ENCODE data around the gene ARHGAP8.

ARHGAP8 gene

GRCh38 chr22:44714703-44715350 lies 37.5 kb upstream of the ARHGAP8 start:
- in situ Hi-C loops (cut with MboI; ENCODE audit: low pct_unique_long_range_greater_than_20kb, low sequenced_read_pairs, unreplicated experiment): no loop called here
- no peak for DNase-seq (ENCODE audit: low spot score)
- TF ChIP-seq, protein P1, sequence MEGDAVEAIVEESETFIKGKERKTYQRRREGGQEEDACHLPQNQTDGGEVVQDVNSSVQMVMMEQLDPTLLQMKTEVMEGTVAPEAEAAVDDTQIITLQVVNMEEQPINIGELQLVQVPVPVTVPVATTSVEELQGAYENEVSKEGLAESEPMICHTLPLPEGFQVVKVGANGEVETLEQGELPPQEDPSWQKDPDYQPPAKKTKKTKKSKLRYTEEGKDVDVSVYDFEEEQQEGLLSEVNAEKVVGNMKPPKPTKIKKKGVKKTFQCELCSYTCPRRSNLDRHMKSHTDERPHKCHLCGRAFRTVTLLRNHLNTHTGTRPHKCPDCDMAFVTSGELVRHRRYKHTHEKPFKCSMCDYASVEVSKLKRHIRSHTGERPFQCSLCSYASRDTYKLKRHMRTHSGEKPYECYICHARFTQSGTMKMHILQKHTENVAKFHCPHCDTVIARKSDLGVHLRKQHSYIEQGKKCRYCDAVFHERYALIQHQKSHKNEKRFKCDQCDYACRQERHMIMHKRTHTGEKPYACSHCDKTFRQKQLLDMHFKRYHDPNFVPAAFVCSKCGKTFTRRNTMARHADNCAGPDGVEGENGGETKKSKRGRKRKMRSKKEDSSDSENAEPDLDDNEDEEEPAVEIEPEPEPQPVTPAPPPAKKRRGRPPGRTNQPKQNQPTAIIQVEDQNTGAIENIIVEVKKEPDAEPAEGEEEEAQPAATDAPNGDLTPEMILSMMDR (IDR thresholded peaks at IDR 0.05; ENCODE audit: extremely low read depth, insufficient read depth, missing control alignments): no peak

DNA sequence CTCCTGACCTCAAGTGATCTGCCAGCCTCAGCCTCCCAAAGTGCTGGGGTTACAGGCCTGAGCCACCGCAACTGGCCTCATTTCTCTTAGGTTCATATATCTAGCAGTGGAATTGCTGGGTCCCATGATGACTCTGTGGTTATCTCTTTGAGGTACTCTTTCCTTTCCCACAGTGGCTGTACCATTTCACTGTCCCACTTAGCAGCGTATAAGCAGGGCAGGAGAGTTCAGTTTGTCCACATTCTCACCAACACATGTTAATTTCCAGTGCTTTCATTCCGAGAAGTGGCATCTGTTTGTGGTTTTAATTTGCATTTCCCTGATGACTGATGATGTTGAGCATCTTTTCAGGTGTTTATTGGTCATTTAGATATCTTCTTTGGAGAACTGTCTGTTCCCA lies 34.0 kb upstream of the ARHGAP8 start:
- TF ChIP-seq, protein P1 (IDR thresholded peaks at IDR 0.05; ENCODE audit: extremely low read depth, insufficient read depth, missing control alignments): no peak
- in situ Hi-C loops (cut with MboI; ENCODE audit: low pct_unique_long_range_greater_than_20kb, low sequenced_read_pairs, unreplicated experiment): no loop called here
- DNase-seq (ENCODE audit: low spot score): no peak

GRCh38 chr22:44719586-44720368 lies 32.6 kb upstream of the ARHGAP8 start:
- in situ Hi-C loops (cut with MboI; ENCODE audit: low pct_unique_long_range_greater_than_20kb, low sequenced_read_pairs, unreplicated experiment): no loop called here
- TF ChIP-seq, protein P1 (IDR thresholded peaks at IDR 0.05; ENCODE audit: extremely low read depth, insufficient read depth, missing control alignments): no peak
- no peak for DNase-seq (ENCODE audit: low spot score)

GRCh38 chr22:44721213-44721612 lies 31.2 kb upstream of the ARHGAP8 start:
- no peak for DNase-seq (ENCODE audit: low spot score)
- TF ChIP-seq, protein P1 (IDR thresholded peaks at IDR 0.05; ENCODE audit: extremely low read depth, insufficient read depth, missing control alignments): no peak
- in situ Hi-C loops (cut with MboI; ENCODE audit: low pct_unique_long_range_greater_than_20kb, low sequenced_read_pairs, unreplicated experiment): no loop called here

DNA sequence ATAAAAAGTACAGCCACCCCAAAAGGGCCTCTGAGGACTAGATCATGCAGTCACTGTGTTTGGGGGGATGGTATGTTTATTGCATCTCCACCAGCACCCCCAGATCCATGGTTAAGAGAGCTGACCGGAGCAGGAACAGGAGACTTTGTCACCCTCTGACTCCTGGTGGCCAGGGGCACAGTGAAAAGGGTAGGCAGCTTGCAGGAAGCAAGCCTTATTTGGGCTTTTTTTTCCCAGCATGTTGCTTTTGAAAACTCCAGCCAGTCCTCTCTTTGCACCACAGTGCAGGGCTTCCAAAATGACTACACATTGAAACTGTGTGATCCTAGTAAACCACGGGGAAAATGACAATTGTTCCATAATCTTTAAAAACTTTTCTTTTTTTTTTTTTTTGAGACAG lies 29.8 kb upstream of the ARHGAP8 start:
- in situ Hi-C loops (cut with MboI; ENCODE audit: low pct_unique_long_range_greater_than_20kb, low sequenced_read_pairs, unreplicated experiment): no loop called here
- DNase-seq (ENCODE audit: low spot score): no peak
- TF ChIP-seq, protein P1 (IDR thresholded peaks at IDR 0.05; ENCODE audit: extremely low read depth, insufficient read depth, missing control alignments): no peak

GRCh38 chr22:44723801-44724200 lies 28.6 kb upstream of the ARHGAP8 start:
- DNase-seq (ENCODE audit: low spot score): peak; percentile 62
- TF ChIP-seq, protein P1 (IDR thresholded peaks at IDR 0.05; ENCODE audit: extremely low read depth, insufficient read depth, missing control alignments): no peak
- in situ Hi-C loops (cut with MboI; ENCODE audit: low pct_unique_long_range_greater_than_20kb, low sequenced_read_pairs, unreplicated experiment): no loop called here
